BE2C (cell line): ENCODE measurements around the gene ASF1B.

Source experiments
- DNase-seq: peaks from one replicate; pipeline ENCODE4 v3.0.0-alpha.2; 2020
- H3K27me3 ChIP-seq: fragments of 250-450 bp; sonication (Bioruptor Pico); 2 replicates; pipeline ENCODE4 v1.5.1; 2020; ENCODE audit warnings: mild to moderate bottlenecking
- H3K36me3 ChIP-seq: fragments of 250-450 bp; sonication (Bioruptor Pico); 2 replicates; pipeline ENCODE4 v1.5.1; 2020; ENCODE audit warnings: mild to moderate bottlenecking
- H3K4me1 ChIP-seq: fragments of 250-450 bp; sonication (Bioruptor Pico); 2 replicates; pipeline ENCODE4 v1.5.1; 2020
- H3K4me3 ChIP-seq: 2 replicates; pipeline ENCODE4 v1.5.1; 2011; ENCODE audit warnings: low read depth, low read length
- H3K9me3 ChIP-seq: fragments of 250-450 bp; sonication (Bioruptor Pico); 2 replicates; pipeline ENCODE4 v1.5.1; 2020
- CTCF ChIP-seq: IDR thresholded peaks from 2 replicates; pipeline ENCODE4 v1.5.1; 2012; ENCODE audit warnings: mild to moderate bottlenecking, low read depth, low read length

Gene ASF1B

GRCh38 chr19:14089412-14089661 lies 47.1 kb downstream of the ASF1B start:
- H3K36me3 ChIP-seq = peaks cover 11% of the 10 kb centered on the region
- peaks cover 6% of the 10 kb centered on the region for H3K9me3 ChIP-seq
- peak overlapping the region; percentile 46 for H3K4me3 ChIP-seq
- no peak for DNase-seq
- no peaks in the 10 kb centered on the region for H3K27me3 ChIP-seq
- TF ChIP-seq CTCF = peak; percentile 26; the same call in 1 of the 2 replicates
- no peaks in the 10 kb centered on the region for H3K4me1 ChIP-seq

DNA sequence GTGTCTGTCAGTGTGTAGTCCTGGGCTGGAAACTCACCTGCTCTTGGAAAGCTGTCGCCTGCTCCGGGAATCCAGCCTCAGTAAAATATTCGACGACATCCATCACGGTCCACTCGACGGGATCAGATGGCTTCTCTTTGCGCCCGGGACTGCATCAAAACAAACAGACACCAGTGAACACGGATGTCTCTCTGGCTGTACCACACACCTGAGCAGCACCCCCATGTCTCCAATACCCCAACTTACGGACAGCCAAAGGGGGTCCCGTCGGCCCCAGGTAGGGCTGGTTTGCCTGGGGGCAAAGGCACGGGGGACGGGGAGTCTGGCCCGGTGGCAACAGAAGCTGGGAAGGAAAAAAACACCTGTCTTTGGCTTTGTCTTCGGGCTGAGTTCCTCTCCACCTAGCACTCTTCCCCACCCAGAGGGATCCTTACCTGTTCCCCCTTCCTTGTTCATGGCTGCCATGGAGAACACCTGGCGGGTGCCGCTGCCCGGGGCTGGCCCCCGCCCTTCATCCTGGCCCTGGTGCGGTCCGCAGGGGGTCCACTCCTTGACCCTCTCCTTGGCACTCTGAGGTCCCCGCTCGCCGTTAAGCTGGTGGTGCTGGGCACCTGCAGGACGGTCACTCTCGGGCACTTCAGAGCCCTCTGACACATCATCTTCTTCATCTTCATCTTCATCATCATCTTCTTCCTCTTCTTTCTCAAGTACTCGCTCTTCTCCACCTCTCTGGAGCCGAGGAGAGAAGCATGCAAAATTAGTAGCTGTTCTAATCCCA lies 47.6 kb downstream of the ASF1B start:
- H3K27me3 ChIP-seq = no peaks in the 10 kb centered on the region
- H3K9me3 ChIP-seq = peaks cover 6% of the 10 kb centered on the region
- no peak for TF ChIP-seq CTCF
- no peaks in the 10 kb centered on the region for H3K4me1 ChIP-seq
- H3K4me3 ChIP-seq = peak overlapping the region; percentile 46
- peaks cover 11% of the 10 kb centered on the region for H3K36me3 ChIP-seq
- no peak for DNase-seq

DNA sequence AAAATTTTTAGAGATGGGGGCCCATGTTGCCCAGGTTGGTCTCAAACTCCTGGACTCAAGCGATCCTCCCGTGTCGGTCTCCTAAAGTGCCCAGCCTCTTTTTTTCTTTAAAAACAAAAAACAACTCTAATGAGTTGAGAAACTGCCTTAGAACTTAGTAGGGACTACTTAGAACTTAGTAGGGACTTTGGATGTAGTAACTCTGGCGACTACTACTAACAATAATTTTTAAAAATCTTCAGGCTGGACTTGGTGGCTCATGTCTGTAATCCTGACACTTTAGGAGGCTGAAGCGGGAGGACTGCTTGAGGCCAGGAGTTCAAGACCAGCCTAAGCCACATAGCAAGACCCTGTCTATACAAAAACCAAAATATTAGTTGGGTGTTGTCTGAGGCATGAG lies 50.3 kb downstream of the ASF1B start:
- Histone ChIP-seq H3K27me3 (no peaks in the 10 kb centered on the region), H3K9me3 (no peaks in the 10 kb centered on the region), H3K36me3 (peaks cover 11% of the 10 kb centered on the region), H3K4me1 (no peaks in the 10 kb centered on the region), H3K4me3 (no peak overlapping the region)
- no peak for TF ChIP-seq CTCF
- no peak for DNase-seq

GRCh38 chr19:14085309-14085995 lies 50.9 kb downstream of the ASF1B start, which contains the start of gene C19orf67:
Gene C19orf67 (minus strand): TSS chr19:14085783. CDS start chr19:14085627, 156 bp downstream.
- no peak for DNase-seq
- H3K4me3 ChIP-seq = no peak within 1 kb of the TSS

DNA sequence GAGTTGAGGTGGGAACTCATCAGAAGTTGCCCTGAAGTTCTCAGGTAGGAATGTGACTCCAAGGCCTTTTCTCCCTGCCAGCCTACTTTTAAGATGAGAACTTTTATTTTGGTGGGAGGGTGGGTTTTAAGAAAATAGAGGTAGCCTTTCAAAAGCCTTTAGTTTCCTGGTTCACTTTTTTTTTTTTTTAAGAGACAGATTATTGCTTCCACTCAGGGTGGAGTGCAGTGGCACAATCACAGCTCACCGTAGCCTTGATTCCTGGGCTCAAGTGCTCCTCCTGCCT lies 53.8 kb downstream of the ASF1B start:
- Histone ChIP-seq H3K4me3 (no peak overlapping the region), H3K27me3 (no peaks in the 10 kb centered on the region), H3K9me3 (no peaks in the 10 kb centered on the region), H3K4me1 (no peaks in the 10 kb centered on the region), H3K36me3 (no peaks in the 10 kb centered on the region)
- no peak for DNase-seq
- no peak for TF ChIP-seq CTCF

More at GRCh38 chr19:14085309-14085995, 50.9 kb downstream of the ASF1B start, which contains the start of gene C19orf67:
- H3K27me3 ChIP-seq = no peaks in the 10 kb centered on the region
- peaks cover 11% of the 10 kb centered on the region for H3K36me3 ChIP-seq
- no peaks in the 10 kb centered on the region for H3K9me3 ChIP-seq
- TF ChIP-seq CTCF = no peak
- no peaks in the 10 kb centered on the region for H3K4me1 ChIP-seq
